A673 (cell line): ENCODE measurements around the gene P2RX5. TPM values are rescaled to one million over a fixed set of nuclear protein-coding genes. Genes with fewer than 3 reads are reported as not detected.

Source experiments
- BruUV-seq: library from RNA; stranded (reverse); fragments of 400-500 nt; replicated peaks from 2 replicates; lab custom pipeline; 2021; lab: Mats Ljungman, UMichigan
- CTCF ChIA-PET: fragments of 300-600 bp; sonication (Branson Sonifier 250); formaldehyde crosslinking; loops from one replicate; lab custom pipeline; 2022; ENCODE audit warnings: antibody characterized with exemption; lab: Charles Lee
- POLR2A ChIA-PET: fragments of 300-600 bp; sonication (Branson Sonifier 250); formaldehyde crosslinking; loops from one replicate; lab custom pipeline; 2022; ENCODE audit warnings: antibody characterized with exemption; ENCODE audit not compliant: low non-redundant PET; lab: Charles Lee
- DNase-seq: peaks from one replicate; pipeline ENCODE4 v3.0.0-alpha.2; 2015; ENCODE audit warnings: low spot score
- H3K27ac ChIP-seq: fragments of 200-600 bp; sonication (generic); 2 replicates; pipeline ENCODE4 v1.5.1; 2016; ENCODE audit warnings: mixed run types, low read depth, mild to moderate bottlenecking, mixed read lengths, antibody characterized with exemption, low read length; ENCODE audit not compliant: poor library complexity, severe bottlenecking
- H3K27me3 ChIP-seq: fragments of 200-600 bp; sonication (generic); replicated peaks from 2 replicates; pipeline ENCODE4 v1.6.1; 2017; ENCODE audit warnings: mixed run types, low read depth, mild to moderate bottlenecking, mixed read lengths, antibody characterized with exemption, low read length; ENCODE audit not compliant: insufficient read depth, poor library complexity
- H3K36me3 ChIP-seq: fragments of 200-600 bp; sonication (generic); 2 replicates; pipeline ENCODE4 v1.6.1; 2016; ENCODE audit warnings: mixed run types, mild to moderate bottlenecking, mixed read lengths, antibody characterized with exemption, low read length; ENCODE audit not compliant: insufficient read depth, poor library complexity, severe bottlenecking
- H3K4me1 ChIP-seq: fragments of 200-600 bp; sonication (generic); 2 replicates; pipeline ENCODE4 v1.6.1; 2017; ENCODE audit warnings: mixed run types, mild to moderate bottlenecking, mixed read lengths, antibody characterized with exemption, low read length; ENCODE audit not compliant: insufficient read depth, poor library complexity, severe bottlenecking
- H3K4me3 ChIP-seq: fragments of 200-600 bp; sonication (generic); 2 replicates; pipeline ENCODE4 v1.5.1; 2016; ENCODE audit warnings: low read depth, mixed run types, mild to moderate bottlenecking, mixed read lengths, low read length; ENCODE audit not compliant: poor library complexity, severe bottlenecking
- H3K9me3 ChIP-seq: fragments of 200-600 bp; sonication (generic); 2 replicates; pipeline ENCODE4 v1.6.1; 2016; ENCODE audit warnings: mixed run types, low read depth, mild to moderate bottlenecking, mixed read lengths, antibody characterized with exemption, low read length; ENCODE audit not compliant: poor library complexity, severe bottlenecking
- EZH2 ChIP-seq: fragments of 200-600 bp; sonication (generic); IDR thresholded peaks from 2 replicates; pipeline ENCODE4 v1.6.1; 2017; ENCODE audit warnings: borderline replicate concordance, low read depth, mild to moderate bottlenecking, mixed read lengths, antibody characterized with exemption, low read length; ENCODE audit not compliant: poor library complexity, severe bottlenecking
- intact Hi-C: fragments of 100-400 bp; cut with micrococcal nuclease; formaldehyde crosslinking; loops from one replicate; pipeline ENCODE4 v1.10.0; 2022; ENCODE audit not compliant: unreplicated experiment
- total RNA-seq: library from RNA; stranded (reverse); gene quantifications from 2 replicates; pipeline ENCODE4 v1.2.3, GENCODE V29; 2021
- TF ChIP-seq, protein P1 (sequence below): fragments of 300-800, 200-600 bp; sonication (generic); conservative IDR thresholded peaks from 2 replicates; pipeline ENCODE4 v1.5.1; 2017; ENCODE audit warnings: low read depth, mild to moderate bottlenecking, antibody characterized with exemption, low read length, moderate library complexity, mixed read lengths

Gene P2RX5
- total RNA-seq, 1 experiment from 2014 or later, result 0.45 TPM

DNA sequence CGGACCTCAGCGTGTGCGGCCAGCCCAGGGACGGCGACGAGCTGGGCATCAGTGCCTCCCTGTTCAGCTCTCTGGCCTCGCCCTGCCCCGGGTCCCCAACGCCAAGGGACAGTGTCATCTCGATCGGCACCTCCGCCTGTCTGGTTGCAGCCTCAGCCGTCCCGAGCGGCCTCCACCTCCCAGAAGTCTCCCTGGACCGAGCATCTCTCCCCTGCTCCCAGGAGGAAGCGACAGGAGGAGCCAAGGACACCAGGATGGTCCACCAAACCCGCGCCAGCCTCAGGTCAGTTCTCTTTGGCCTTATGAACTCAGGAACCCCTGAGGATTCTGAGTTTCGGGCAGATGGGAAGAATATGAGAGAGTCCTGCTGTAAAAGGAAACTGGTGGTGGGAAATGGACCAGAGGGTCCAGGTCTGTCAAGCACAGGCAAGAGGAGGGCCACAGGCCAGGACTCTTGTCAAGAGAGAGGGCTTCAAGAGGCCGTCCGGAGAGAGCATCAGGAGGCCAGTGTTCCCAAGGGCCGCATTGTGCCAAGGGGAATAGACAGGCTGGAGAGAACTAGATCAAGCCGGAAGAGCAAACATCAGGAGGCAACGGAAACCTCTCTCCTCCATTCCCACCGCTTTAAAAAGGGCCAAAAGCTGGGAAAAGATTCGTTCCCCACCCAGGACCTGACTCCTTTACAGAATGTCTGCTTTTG lies 28.6 kb upstream of the P2RX5 start:
- H3K27ac ChIP-seq, result peak overlapping the region; percentile 90
- no peaks in the 10 kb centered on the region for H3K9me3 ChIP-seq
- no peak for DNase-seq
- TF ChIP-seq EZH2, result no peak
- TF ChIP-seq, protein P1, sequence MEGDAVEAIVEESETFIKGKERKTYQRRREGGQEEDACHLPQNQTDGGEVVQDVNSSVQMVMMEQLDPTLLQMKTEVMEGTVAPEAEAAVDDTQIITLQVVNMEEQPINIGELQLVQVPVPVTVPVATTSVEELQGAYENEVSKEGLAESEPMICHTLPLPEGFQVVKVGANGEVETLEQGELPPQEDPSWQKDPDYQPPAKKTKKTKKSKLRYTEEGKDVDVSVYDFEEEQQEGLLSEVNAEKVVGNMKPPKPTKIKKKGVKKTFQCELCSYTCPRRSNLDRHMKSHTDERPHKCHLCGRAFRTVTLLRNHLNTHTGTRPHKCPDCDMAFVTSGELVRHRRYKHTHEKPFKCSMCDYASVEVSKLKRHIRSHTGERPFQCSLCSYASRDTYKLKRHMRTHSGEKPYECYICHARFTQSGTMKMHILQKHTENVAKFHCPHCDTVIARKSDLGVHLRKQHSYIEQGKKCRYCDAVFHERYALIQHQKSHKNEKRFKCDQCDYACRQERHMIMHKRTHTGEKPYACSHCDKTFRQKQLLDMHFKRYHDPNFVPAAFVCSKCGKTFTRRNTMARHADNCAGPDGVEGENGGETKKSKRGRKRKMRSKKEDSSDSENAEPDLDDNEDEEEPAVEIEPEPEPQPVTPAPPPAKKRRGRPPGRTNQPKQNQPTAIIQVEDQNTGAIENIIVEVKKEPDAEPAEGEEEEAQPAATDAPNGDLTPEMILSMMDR, result no peak
- CTCF ChIA-PET, result no interaction called here
- BruUV-seq, result no TSS peak
- POLR2A ChIA-PET, result no interaction called here
- H3K4me3 ChIP-seq, result peak overlapping the region; percentile 98
- no peaks in the 10 kb centered on the region for H3K4me1 ChIP-seq
- intact Hi-C loops, result no loop called here
- no peaks in the 10 kb centered on the region for H3K27me3 ChIP-seq
- H3K36me3 ChIP-seq, result peaks cover 42% of the 10 kb centered on the region

DNA sequence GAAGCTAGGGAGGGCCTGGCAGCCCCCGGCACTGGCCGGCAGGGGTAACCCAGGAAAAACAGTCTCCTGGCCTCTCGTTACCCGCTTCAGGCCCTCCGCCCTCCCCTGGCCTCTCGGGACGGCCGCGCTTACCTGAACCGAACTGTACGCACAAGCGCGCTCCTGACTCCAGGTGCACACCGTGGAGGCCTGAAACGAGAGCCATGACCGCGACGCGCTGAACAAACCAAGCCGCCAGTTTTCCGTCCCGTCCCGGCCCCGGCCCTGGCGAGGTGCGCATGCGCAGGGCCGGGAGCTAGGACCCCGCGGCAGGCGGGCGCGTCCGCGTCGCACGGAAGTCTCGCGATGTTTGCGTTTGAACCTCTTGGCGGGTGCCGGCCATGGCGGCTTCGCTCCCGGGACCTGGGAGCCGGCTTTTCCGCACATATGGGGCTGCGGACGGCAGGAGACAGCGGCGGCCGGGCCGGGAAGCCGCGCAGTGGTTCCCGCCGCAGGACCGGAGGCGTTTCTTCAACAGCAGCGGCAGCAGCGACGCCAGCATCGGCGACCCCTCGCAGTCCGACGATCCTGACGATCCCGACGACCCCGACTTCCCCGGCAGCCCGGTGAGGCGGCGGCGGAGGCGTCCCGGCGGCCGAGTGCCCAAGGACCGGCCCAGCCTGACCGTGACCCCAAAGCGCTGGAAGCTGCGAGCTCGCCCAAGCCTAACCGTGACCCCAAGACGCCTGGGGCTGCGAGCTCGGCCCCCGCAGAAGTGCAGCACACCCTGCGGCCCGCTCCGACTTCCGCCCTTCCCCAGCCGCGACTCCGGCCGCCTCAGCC lies 27.8 kb upstream of the P2RX5 start, which contains the start of gene HASPIN:
Gene HASPIN, plus strand, starts transcription at position 348 of the 822 bp plus-strand sequence. Its CDS starts 33 bp downstream, at position 381.
- peak within 1 kb of the TSS; percentile 90 for H3K27ac ChIP-seq
- no TSS peak for BruUV-seq
- no peaks in the 10 kb centered on the region for H3K4me1 ChIP-seq
- intact Hi-C loops, result no loop called here
- H3K9me3 ChIP-seq, result no peaks in the 10 kb centered on the region
- CTCF ChIA-PET, result interaction anchor here (1.3 kb wide), 1 partner anchor 11 kb away, joined by 3 read pairs; no protein-coding TSS in a partner anchor
- POLR2A ChIA-PET, result no interaction called here
- H3K27me3 ChIP-seq, result no peaks in the 10 kb centered on the region
- peak within 1 kb of the TSS; percentile 98 for H3K4me3 ChIP-seq
- TF ChIP-seq EZH2, result no peak
- TF ChIP-seq, protein P1, result no peak
- peak; percentile 96 for DNase-seq
- H3K36me3 ChIP-seq, result peaks cover 41% of the 10 kb centered on the region

- no peaks in the 10 kb centered on the region for H3K4me1 ChIP-seq
- TSS peak; percentile 76 for BruUV-seq
- H3K27me3 ChIP-seq, result no peaks in the 10 kb centered on the region
- DNase-seq, result no peak
- CTCF ChIA-PET, result interaction anchor here (1.3 kb wide), 1 partner anchor 11 kb away, joined by 3 read pairs; no protein-coding TSS in a partner anchor
- POLR2A ChIA-PET, result no interaction called here
- TF ChIP-seq EZH2, result no peak
- TF ChIP-seq, protein P1, result no peak
- no peaks in the 10 kb centered on the region for H3K9me3 ChIP-seq
- H3K4me3 ChIP-seq, result peak overlapping the region; percentile 98
- peaks cover 47% of the 10 kb centered on the region for H3K36me3 ChIP-seq
- intact Hi-C loops, result no loop called here
- peak overlapping the region; percentile 90 for H3K27ac ChIP-seq
Measured at GRCh38 chr17:3723188-3723555, 27.2 kb upstream of the P2RX5 start.
